Activated T-cell treated with anti-CD3 and anti-CD28 coated beads, Interleukin-2, amount 50 U/mL, for 48 hours (primary cell): ENCODE results near the gene CELSR1.

ENCODE experiments used
- DNase-seq, 2 experiments: peaks; one replicate each; pipeline ENCODE4 v3.0.0-alpha.2; 2020

CELSR1 gene

GRCh38 chr22:46346680-46347405, 190.6 kb downstream of the CELSR1 start:
- no peak for DNase-seq

GRCh38 chr22:46340676-46341075, 196.7 kb downstream of the CELSR1 start:
- DNase-seq = no peak

- no peak for DNase-seq
Observed at GRCh38 chr22:46339956-46340355, 197.5 kb downstream of the CELSR1 start.

GRCh38 chr22:46338636-46339035, 198.8 kb downstream of the CELSR1 start:
- DNase-seq = no peak

GRCh38 chr22:46337870-46338269, 199.6 kb downstream of the CELSR1 start:
- DNase-seq = no peak

GRCh38 chr22:46336119-46337078, 201.0 kb downstream of the CELSR1 start:
- DNase-seq = peak; percentile 44 to 49

- peak; percentile 82 to 87 for DNase-seq
Observed at GRCh38 chr22:46335201-46336118, 202.0 kb downstream of the CELSR1 start, which contains the start of gene TRMU. Gene TRMU, plus strand, starts transcription at chr22:46335714. Its CDS starts 51 bp downstream, at chr22:46335765.

- DNase-seq = no peak
Observed at GRCh38 chr22:46331496-46331895, 205.9 kb downstream of the CELSR1 start.

- no peak for DNase-seq
Observed at GRCh38 chr22:46330426-46330825, 207.0 kb downstream of the CELSR1 start.

GRCh38 chr22:46329616-46330015, 207.8 kb downstream of the CELSR1 start:
- no peak for DNase-seq

GRCh38 chr22:46328797-46329196, 208.6 kb downstream of the CELSR1 start:
- no peak for DNase-seq

- DNase-seq = no peak
Observed at GRCh38 chr22:46327691-46328465, 209.5 kb downstream of the CELSR1 start.

- no peak for DNase-seq
Observed at GRCh38 chr22:46326066-46326680, 211.2 kb downstream of the CELSR1 start.

- DNase-seq = no peak
Observed at GRCh38 chr22:46323162-46323561, 214.3 kb downstream of the CELSR1 start.

GRCh38 chr22:46322711-46323110, 214.7 kb downstream of the CELSR1 start:
- no peak for DNase-seq

- no peak for DNase-seq
Observed at GRCh38 chr22:46320716-46321386, 216.6 kb downstream of the CELSR1 start.

GRCh38 chr22:46320166-46320710, 217.2 kb downstream of the CELSR1 start:
- no peak for DNase-seq

- DNase-seq = no peak
Observed at GRCh38 chr22:46319319-46319718, 218.1 kb downstream of the CELSR1 start.

- DNase-seq = no peak
Observed at GRCh38 chr22:46318576-46318975, 218.8 kb downstream of the CELSR1 start.

GRCh38 chr22:46317646-46318045, 219.8 kb downstream of the CELSR1 start:
- DNase-seq = no peak
